BE2C (cell line): ENCODE measurements around the gene TARS3. TPM values are rescaled to one million over a fixed set of nuclear protein-coding genes. Genes with fewer than 3 reads are reported as not detected.
"Not testable (repeated sequence)": the region's sequence is repeated elsewhere in the genome, so short reads cannot be mapped to it uniquely, and the experiment has no call there.

Experiments used
- DNase-seq: peaks from one replicate; pipeline ENCODE4 v3.0.0-alpha.2; 2020
- H3K27me3 ChIP-seq: fragments of 250-450 bp; sonication (Bioruptor Pico); 2 replicates; pipeline ENCODE4 v1.5.1; 2020; ENCODE audit warnings: mild to moderate bottlenecking
- H3K36me3 ChIP-seq: fragments of 250-450 bp; sonication (Bioruptor Pico); 2 replicates; pipeline ENCODE4 v1.5.1; 2020; ENCODE audit warnings: mild to moderate bottlenecking
- H3K4me1 ChIP-seq: fragments of 250-450 bp; sonication (Bioruptor Pico); 2 replicates; pipeline ENCODE4 v1.5.1; 2020
- H3K4me3 ChIP-seq: 2 replicates; pipeline ENCODE4 v1.5.1; 2011; ENCODE audit warnings: low read depth, low read length
- H3K9me3 ChIP-seq: fragments of 250-450 bp; sonication (Bioruptor Pico); 2 replicates; pipeline ENCODE4 v1.5.1; 2020
- polyA plus RNA-seq: library from polyadenylated mRNA; unstranded; fragments of >200 nt; gene quantifications from one replicate; pipeline ENCODE4 v1.2.1, GENCODE V29; 2012; ENCODE audit warnings: low read depth, missing spikeins; ENCODE audit not compliant: insufficient read length, insufficient read depth
- TF ChIP-seq, protein P1 (sequence below): IDR thresholded peaks from 2 replicates; pipeline ENCODE4 v1.5.1; 2012; ENCODE audit warnings: mild to moderate bottlenecking, low read depth, low read length

Gene TARS3
- polyA plus RNA-seq: 3.2 TPM

DNA sequence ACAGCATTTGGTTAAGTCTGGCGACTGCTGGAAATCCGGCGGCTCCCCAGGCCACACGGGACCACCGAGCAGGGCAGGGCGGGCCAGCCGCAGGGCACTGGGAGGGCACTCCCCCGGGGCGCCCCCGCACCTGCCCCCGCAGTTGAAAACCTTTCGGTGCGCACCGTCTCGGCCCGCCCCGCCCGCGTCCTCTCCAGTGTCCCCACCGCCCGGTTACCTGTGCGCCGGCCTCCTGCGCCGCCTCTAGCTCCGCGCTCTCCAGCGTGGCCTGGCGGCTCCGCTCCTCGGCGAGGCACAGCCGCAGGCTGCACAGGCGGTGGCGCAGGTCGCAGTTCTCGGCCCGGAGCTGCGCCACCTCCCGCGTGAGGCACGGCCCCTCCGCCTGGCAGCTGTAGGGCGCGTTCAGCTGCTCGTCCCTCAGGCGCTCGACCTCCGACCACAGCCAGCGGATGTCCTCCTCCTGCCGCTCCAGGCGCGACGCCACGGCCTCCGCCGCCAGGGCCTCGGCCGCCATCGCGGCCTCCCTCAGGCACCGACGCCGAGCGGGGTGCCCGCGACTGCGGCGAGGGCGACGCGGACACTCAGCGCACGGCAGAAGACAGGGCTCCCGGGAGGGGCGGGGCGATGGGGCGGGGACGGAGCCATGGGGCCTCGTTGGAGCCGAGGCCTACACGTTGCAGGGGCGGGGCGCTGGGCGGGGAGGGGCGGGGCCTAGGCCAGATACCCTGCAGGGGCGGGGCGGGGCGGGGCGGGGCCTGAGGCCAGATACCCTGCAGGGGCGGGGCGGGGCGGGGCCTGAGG is at the start of gene TARS3:
Gene TARS3, minus strand, starts transcription at position 600 of the 801 bp plus-strand sequence. Its CDS starts 86 bp downstream, at position 514.
- peaks cover 18% of the 10 kb centered on the region for H3K36me3 ChIP-seq
- H3K4me3 ChIP-seq: peak within 1 kb of the TSS; percentile 64
- no peaks in the 10 kb centered on the region for H3K27me3 ChIP-seq
- no peaks in the 10 kb centered on the region; the same call in 1 of the 2 replicates for H3K4me1 ChIP-seq
- H3K9me3 ChIP-seq: no peaks in the 10 kb centered on the region; the same call in 1 of the 2 replicates
- peak; percentile 99 for DNase-seq
- TF ChIP-seq, protein P1, sequence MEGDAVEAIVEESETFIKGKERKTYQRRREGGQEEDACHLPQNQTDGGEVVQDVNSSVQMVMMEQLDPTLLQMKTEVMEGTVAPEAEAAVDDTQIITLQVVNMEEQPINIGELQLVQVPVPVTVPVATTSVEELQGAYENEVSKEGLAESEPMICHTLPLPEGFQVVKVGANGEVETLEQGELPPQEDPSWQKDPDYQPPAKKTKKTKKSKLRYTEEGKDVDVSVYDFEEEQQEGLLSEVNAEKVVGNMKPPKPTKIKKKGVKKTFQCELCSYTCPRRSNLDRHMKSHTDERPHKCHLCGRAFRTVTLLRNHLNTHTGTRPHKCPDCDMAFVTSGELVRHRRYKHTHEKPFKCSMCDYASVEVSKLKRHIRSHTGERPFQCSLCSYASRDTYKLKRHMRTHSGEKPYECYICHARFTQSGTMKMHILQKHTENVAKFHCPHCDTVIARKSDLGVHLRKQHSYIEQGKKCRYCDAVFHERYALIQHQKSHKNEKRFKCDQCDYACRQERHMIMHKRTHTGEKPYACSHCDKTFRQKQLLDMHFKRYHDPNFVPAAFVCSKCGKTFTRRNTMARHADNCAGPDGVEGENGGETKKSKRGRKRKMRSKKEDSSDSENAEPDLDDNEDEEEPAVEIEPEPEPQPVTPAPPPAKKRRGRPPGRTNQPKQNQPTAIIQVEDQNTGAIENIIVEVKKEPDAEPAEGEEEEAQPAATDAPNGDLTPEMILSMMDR: peak; percentile 22; the same call in 1 of the 2 replicates

DNA sequence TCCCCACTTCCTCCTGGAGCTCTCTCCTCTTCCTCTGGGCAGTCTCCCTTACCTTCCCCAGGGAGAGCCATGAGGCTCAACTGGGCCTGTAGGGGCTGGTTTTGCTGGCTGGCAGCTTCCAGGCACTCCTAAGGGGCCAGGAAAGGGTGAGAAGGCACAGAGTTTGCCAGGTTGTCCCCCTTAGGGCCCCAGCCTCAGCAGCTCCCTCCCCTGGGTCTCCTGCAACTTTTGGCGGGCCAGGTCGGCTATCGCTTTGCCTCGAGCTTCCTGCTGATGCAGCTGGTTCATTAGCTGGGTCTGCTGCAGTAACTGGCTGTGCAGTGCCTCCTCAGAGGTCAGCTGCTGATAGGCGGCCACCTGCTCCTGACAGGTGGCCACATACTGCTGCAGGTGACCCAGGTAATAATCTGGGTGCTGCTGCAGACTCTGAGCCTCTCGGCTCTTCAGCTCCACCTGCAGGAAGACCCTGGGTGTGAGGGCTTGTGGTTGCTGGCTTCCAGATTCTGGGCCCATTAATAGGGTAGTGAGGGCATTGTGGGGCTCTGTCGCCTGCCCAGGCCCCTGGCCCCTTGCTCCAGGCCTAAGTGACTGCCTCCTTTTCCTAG is 49.3 kb upstream of the TARS3 start:
- no peak overlapping the region for H3K4me3 ChIP-seq
- DNase-seq: no peak
- H3K36me3 ChIP-seq: no peaks in the 10 kb centered on the region
- TF ChIP-seq, protein P1: peak; percentile 39
- no peaks in the 10 kb centered on the region for H3K4me1 ChIP-seq
- peaks cover 42% of the 10 kb centered on the region for H3K27me3 ChIP-seq
- H3K9me3 ChIP-seq: no peaks in the 10 kb centered on the region

DNA sequence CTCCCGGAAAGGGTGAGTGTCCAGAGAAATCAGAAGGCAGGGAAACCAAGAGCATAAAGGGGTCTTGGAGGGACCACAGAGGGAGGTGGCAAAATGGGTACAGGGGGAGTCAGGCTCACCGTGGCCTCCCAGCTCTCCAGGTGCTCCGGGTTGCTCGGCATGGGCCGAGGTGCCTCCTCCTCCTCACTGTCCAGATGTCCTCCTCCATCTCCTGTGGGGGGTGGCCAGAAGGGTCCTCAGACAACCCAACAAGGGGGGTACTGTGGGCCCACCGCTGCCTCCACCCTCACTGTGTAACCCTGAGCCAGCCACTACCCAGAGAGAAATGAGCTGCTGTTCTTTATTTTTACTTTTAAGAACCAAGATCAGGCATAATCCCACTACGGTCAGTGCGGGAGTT is 48.6 kb upstream of the TARS3 start:
- Histone ChIP-seq H3K4me3 (no peak overlapping the region), H3K4me1 (no peaks in the 10 kb centered on the region), H3K9me3 (no peaks in the 10 kb centered on the region), H3K27me3 (peaks cover 40% of the 10 kb centered on the region), H3K36me3 (no peaks in the 10 kb centered on the region)
- TF ChIP-seq, protein P1: no peak
- no peak for DNase-seq

DNA sequence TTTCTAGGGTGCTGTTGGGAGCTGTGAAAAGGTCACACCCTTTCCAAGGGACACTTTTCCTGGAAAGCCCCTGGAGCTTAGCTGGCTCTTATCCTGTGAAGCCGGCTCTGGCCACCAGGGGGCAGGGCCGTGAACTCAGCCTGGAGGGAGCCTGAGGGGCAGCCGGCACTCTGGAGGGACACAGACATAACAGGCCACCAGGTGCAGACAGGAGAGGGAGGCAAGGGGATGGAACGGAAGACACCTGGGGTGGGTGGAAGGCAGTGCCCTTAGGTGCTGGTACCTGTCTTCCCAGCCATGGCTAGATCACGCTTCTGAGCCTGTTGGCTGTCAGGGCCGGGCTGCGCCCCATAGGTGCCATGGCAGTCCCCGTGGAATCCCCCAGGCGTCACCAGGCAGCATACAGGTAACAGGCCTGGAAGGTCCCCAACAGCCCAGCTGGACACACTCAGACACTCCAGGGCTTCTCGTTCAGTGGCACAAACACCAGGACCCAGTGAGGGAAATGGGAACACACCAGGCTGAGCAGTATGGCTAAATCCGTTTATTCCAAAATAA is 42.9 kb upstream of the TARS3 start:
- not testable (repeated sequence) for H3K4me3 ChIP-seq, H3K27me3 ChIP-seq, H3K4me1 ChIP-seq, DNase-seq, H3K36me3 ChIP-seq, H3K9me3 ChIP-seq

DNA sequence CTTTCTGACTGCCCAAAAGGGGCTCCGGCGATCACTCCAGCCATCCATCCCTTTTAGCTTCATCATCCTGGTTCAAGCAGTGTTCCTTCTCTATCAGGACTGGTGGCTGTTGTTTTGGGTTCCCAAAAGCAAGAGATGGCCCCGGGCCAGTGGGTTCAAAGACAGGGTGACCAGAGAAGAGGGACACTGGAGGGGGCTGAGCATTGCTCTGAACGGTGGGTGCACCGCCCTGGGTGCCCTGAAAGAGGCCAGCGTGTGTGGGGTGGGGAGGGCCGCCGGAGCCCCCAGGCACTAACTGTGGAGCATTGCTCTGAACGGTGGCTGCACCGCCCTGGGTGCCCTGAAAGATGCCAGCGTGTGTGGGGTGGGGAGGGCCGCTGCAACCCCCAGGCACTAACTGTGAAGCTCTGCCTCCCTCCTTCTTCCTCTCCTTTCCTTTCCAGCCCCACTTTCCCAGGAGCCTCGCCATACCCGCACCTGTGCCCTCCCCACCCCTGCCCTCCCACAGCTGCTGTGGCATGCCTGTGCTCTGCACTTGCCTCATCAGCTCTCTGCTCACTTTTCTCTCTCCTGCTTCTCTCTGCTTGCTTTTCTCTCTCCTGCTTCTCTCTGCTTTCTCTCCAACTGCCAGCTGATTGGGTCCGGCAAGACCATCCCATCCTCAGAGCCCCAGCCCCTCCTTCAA is 41.6 kb upstream of the TARS3 start:
- Histone ChIP-seq H3K4me3 (no peak overlapping the region), H3K36me3 (no peaks in the 10 kb centered on the region), H3K4me1 (no peaks in the 10 kb centered on the region), H3K9me3 (no peaks in the 10 kb centered on the region), H3K27me3 (peaks cover 9% of the 10 kb centered on the region)
- TF ChIP-seq, protein P1: no peak
- no peak for DNase-seq

DNA sequence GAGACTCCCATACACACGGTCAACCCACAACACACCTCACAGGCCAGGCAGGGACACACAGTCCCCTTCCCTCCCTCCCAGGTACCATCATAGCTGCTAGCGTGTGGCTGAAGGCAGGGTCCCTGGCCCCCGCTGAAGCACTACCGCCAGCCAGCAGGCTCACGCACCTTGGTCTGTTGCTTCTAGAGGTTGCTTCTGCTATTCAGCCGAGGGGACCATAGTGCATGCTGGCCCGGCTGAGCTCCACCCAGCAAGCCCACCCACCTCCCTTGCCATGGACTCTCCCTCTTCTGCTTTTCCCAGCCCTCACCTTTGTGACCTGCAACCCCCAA is 41.0 kb upstream of the TARS3 start:
- not testable (repeated sequence) for H3K36me3 ChIP-seq, H3K27me3 ChIP-seq, H3K4me1 ChIP-seq, DNase-seq, H3K4me3 ChIP-seq, H3K9me3 ChIP-seq

DNA sequence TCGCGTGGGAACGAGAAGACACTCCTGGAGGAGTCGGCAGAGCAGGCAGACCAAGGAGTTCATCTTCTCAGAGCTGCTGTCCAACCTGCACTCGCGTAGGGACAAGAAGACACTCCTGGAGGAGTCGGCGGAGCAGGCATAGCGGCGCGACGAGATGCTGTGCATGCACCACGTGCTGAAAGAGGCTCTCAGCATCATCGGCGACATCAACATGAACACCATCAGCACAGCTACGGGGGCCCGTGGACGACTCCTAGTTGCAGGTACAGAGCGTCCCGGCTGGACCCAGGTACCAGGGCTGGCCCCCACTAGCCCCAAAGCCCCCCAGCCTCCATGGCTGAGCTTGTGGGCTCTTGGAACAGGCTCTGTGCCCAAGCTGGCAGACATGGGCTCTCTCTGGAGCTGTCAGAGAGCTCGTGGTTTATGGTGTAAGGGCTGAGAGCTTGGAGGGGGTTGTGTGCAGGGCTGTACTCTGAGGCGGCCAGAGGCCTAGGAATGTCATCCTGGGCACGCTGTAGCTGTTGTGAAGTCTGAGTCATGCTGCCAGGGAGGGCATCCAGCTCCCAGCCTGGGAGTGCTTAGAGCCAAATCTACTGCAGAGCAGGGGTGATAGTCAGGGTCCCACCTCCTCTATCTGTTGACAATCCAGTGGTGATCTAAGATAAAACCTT is 40.5 kb upstream of the TARS3 start:
- H3K36me3 ChIP-seq, H3K4me1 ChIP-seq, H3K9me3 ChIP-seq, H3K27me3 ChIP-seq, H3K4me3 ChIP-seq, DNase-seq: not testable (repeated sequence)

DNA sequence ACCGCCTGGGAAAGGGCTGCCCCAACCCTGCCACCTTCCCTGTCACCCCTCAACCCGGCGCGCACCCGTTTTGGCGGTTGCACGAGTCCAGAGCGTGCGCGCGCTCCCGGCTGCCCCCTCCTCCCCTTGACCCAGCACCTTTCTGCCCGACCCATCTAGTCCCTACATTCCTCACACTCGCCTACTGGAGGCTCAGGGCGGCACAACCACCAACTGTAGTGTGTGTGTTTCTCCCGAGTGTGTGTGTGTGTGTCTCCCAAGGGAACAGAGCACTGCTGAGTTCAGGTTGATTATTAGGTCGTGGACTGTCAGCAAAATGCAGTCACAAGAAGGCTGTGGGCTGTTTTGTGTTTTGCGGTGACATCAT is 22.4 kb upstream of the TARS3 start:
- not testable (repeated sequence) for H3K36me3 ChIP-seq, H3K4me1 ChIP-seq, H3K9me3 ChIP-seq, DNase-seq, H3K27me3 ChIP-seq, H3K4me3 ChIP-seq

DNA sequence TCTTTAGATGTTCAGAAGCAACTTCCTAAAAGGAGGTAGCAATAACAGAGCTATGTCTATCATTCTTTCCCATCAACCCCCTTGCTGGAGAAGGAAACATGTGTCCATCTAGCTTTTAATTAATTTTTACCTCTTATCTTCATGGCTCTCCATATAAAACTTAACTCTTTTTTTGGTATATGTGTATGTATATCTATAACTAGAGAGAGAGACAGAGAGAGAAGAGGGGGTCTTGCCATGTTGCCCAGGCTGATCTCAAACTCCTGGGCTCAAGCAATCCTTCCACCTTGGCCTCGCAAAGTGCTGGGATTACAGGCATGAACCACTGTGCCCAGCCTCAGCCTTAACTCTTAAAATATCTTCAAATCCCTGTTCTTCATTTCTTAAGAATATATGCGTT is 10.6 kb upstream of the TARS3 start:
- not testable (repeated sequence) for H3K9me3 ChIP-seq, H3K27me3 ChIP-seq, H3K4me1 ChIP-seq, DNase-seq, H3K4me3 ChIP-seq, H3K36me3 ChIP-seq
